22Rv1 (cell line): Measurements from ENCODE around the gene TRPV5.

Experiments used
- ZFX ChIP-seq: fragments of 450-650 bp; IDR thresholded peaks from 2 replicates; pipeline ENCODE4 v1.6.1; 2017; ENCODE audit warnings: antibody characterized with exemption, borderline replicate concordance
- TF ChIP-seq, protein P1 (sequence below): fragments of 450-650 bp; IDR thresholded peaks from 2 replicates; pipeline ENCODE4 v1.5.1; 2017; ENCODE audit warnings: mild to moderate bottlenecking

DNA sequence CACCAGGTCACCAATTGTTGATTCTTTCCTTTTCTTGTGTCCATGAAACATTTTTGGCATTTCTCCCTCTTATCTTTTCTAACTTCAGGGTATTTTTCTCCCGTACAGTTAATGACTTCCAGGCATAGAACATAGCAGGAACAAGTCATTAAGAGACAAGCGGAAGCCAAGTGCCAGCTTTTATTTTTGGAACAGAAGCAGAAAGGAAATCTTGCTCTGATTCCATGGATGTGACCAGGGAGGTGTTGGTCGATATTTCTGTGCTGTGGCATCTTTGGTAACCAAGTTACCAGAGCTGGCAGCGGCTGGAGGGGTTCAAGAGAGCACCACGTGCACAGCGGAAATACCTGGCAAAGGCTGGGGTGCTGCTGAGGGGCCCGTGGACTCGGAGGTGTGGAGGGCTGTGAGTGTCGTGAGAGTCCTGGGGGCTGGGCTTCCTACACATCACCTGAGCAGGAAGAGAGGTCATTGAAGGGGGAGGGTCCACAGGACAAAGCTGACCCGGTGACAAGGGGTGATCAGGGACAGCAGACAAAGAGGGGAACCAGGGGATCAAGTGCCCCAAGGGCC lies 7.5 kb upstream of the TRPV5 start:
- TF ChIP-seq, protein P1, sequence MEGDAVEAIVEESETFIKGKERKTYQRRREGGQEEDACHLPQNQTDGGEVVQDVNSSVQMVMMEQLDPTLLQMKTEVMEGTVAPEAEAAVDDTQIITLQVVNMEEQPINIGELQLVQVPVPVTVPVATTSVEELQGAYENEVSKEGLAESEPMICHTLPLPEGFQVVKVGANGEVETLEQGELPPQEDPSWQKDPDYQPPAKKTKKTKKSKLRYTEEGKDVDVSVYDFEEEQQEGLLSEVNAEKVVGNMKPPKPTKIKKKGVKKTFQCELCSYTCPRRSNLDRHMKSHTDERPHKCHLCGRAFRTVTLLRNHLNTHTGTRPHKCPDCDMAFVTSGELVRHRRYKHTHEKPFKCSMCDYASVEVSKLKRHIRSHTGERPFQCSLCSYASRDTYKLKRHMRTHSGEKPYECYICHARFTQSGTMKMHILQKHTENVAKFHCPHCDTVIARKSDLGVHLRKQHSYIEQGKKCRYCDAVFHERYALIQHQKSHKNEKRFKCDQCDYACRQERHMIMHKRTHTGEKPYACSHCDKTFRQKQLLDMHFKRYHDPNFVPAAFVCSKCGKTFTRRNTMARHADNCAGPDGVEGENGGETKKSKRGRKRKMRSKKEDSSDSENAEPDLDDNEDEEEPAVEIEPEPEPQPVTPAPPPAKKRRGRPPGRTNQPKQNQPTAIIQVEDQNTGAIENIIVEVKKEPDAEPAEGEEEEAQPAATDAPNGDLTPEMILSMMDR, result no peak
- no peak for TF ChIP-seq ZFX
